Activated CD4-positive, alpha-beta T cell treated with anti-CD3 and anti-CD28 coated beads for 1 hour (primary cell): Measurements from ENCODE around the gene CMPK1.
"Not testable (repeated sequence)": the region's sequence is repeated elsewhere in the genome, so short reads cannot be mapped to it uniquely, and the experiment has no call there.

ENCODE experiments used
- DNase-seq: peaks from one replicate; pipeline ENCODE4 v3.0.0-alpha.2; 2020

The CMPK1 gene

GRCh38 chr1:47333578-47333921 is at the start of gene CMPK1:
Gene CMPK1 (plus strand): TSS chr1:47333790. CDS start chr1:47333946, 156 bp downstream.
- DNase-seq: peak; percentile 68

GRCh38 chr1:47288116-47288515 is 45.5 kb upstream of the CMPK1 start:
- DNase-seq: not testable (repeated sequence)

GRCh38 chr1:47294863-47295262 is 38.7 kb upstream of the CMPK1 start:
- DNase-seq: not testable (repeated sequence)

GRCh38 chr1:47295579-47295978 is 38.0 kb upstream of the CMPK1 start:
- no peak for DNase-seq

GRCh38 chr1:47298025-47298699 is 35.4 kb upstream of the CMPK1 start:
- no peak for DNase-seq

GRCh38 chr1:47302472-47302871 is 31.1 kb upstream of the CMPK1 start:
- no peak for DNase-seq

GRCh38 chr1:47309427-47309826 is 24.2 kb upstream of the CMPK1 start:
- DNase-seq: no peak

- peak; percentile 95 for DNase-seq
Measured at GRCh38 chr1:47313915-47314664, 19.5 kb upstream of the CMPK1 start, which contains the start of gene STIL. Gene STIL (minus strand): TSS chr1:47314147. CDS start chr1:47310319, 3,828 bp downstream.

- no peak for DNase-seq
Measured at GRCh38 chr1:47317841-47318240, 15.7 kb upstream of the CMPK1 start.

GRCh38 chr1:47319968-47320367 is 13.6 kb upstream of the CMPK1 start:
- not testable (repeated sequence) for DNase-seq

GRCh38 chr1:47323599-47324031 is 10.0 kb upstream of the CMPK1 start:
- no peak for DNase-seq

- no peak for DNase-seq
Measured at GRCh38 chr1:47324682-47325081, 8.9 kb upstream of the CMPK1 start.

GRCh38 chr1:47325528-47325927 is 8.1 kb upstream of the CMPK1 start:
- DNase-seq: no peak

GRCh38 chr1:47326271-47326670 is 7.3 kb upstream of the CMPK1 start:
- no peak for DNase-seq

- DNase-seq: no peak
Measured at GRCh38 chr1:47328992-47329391, 4.6 kb upstream of the CMPK1 start.

- DNase-seq: no peak
Measured at GRCh38 chr1:47330212-47330611, 3.4 kb upstream of the CMPK1 start.

GRCh38 chr1:47331875-47332274 is 1.7 kb upstream of the CMPK1 start:
- DNase-seq: no peak

- no peak for DNase-seq
Measured at GRCh38 chr1:47332779-47333577, 612 bp upstream of the CMPK1 start.

- peak; percentile 57 for DNase-seq
Measured at GRCh38 chr1:47333922-47334764, 553 bp downstream of the CMPK1 start.

- DNase-seq: no peak
Measured at GRCh38 chr1:47334765-47335435, 1.3 kb downstream of the CMPK1 start.

GRCh38 chr1:47337350-47337749 is 3.8 kb downstream of the CMPK1 start:
- DNase-seq: no peak
